ENCODE data around the gene SGPP2.

The SGPP2 gene

GRCh38 chr2:222522082-222522481 lies 97.7 kb downstream of the SGPP2 start:
- in situ Hi-C loops (cut with HindIII; ENCODE audit: low sequenced_read_pairs): no loop called here
- TF ChIP-seq, protein P1, sequence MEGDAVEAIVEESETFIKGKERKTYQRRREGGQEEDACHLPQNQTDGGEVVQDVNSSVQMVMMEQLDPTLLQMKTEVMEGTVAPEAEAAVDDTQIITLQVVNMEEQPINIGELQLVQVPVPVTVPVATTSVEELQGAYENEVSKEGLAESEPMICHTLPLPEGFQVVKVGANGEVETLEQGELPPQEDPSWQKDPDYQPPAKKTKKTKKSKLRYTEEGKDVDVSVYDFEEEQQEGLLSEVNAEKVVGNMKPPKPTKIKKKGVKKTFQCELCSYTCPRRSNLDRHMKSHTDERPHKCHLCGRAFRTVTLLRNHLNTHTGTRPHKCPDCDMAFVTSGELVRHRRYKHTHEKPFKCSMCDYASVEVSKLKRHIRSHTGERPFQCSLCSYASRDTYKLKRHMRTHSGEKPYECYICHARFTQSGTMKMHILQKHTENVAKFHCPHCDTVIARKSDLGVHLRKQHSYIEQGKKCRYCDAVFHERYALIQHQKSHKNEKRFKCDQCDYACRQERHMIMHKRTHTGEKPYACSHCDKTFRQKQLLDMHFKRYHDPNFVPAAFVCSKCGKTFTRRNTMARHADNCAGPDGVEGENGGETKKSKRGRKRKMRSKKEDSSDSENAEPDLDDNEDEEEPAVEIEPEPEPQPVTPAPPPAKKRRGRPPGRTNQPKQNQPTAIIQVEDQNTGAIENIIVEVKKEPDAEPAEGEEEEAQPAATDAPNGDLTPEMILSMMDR (IDR thresholded peaks at IDR 0.05; ENCODE audit: low read depth, low read length): no peak
- H3K4me3 ChIP-seq (ENCODE audit: low read depth, low read length): no peak overlapping the region
- no peak for DNase-seq (ENCODE audit: low read depth, low spot score)

DNA sequence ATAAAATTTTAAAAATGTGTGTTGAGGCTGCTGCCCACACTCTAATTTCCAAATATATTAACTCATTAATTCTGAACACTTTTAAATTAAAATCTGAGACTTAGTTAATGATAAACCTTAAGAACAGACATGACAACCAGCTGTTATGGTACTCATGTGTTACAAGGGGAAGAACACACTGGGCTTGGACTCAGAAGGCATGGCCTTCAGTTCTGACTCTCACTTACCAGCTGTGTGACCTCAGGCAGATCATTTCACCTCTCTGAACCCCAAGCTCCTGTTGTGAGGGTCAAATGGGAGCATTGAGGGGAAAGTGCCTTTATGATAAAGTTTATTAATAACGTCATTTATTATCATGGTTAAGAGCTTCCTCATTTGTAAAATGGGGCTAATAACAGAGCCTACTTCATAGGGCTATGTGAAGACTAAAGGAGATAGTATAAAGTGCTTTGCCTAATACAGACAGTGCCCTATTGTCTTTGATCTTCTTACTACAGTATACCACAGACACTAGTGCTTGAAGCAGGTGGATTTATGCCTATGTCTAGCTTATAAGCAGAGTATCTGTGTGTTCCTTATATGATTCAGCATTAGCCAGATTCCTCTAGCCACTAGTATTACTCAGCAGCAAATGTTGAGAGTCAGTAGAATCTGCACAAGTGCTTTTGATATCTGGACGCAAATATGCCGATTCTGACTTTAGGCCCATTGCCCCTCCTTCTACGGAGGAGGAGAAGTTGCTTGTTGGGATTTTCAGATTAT lies 99.6 kb downstream of the SGPP2 start:
- DNase-seq (ENCODE audit: low read depth, low spot score): no peak

GRCh38 chr2:222525811-222526210 lies 101.5 kb downstream of the SGPP2 start:
- in situ Hi-C loops (cut with HindIII; ENCODE audit: low sequenced_read_pairs): no loop called here
- DNase-seq (ENCODE audit: low read depth, low spot score): no peak
- H3K4me3 ChIP-seq (ENCODE audit: low read depth, low read length): no peak overlapping the region
- TF ChIP-seq, protein P1 (IDR thresholded peaks at IDR 0.05; ENCODE audit: low read depth, low read length): no peak

More for the DNA sequence above, 99.6 kb downstream of the SGPP2 start:
- in situ Hi-C loops (cut with HindIII; ENCODE audit: low sequenced_read_pairs): no loop called here
- TF ChIP-seq, protein P1 (IDR thresholded peaks at IDR 0.05; ENCODE audit: low read depth, low read length): no peak
- H3K4me3 ChIP-seq (ENCODE audit: low read depth, low read length): no peak overlapping the region

GRCh38 chr2:222526480-222527277 lies 102.3 kb downstream of the SGPP2 start:
- no peak for DNase-seq (ENCODE audit: low read depth, low spot score)
- in situ Hi-C loops (cut with HindIII; ENCODE audit: low sequenced_read_pairs): no loop called here
- H3K4me3 ChIP-seq (ENCODE audit: low read depth, low read length): no peak overlapping the region
- TF ChIP-seq, protein P1 (IDR thresholded peaks at IDR 0.05; ENCODE audit: low read depth, low read length): no peak

GRCh38 chr2:222532315-222532714 lies 108.0 kb downstream of the SGPP2 start:
- H3K4me3 ChIP-seq (ENCODE audit: low read depth, low read length): no peak overlapping the region
- TF ChIP-seq, protein P1 (IDR thresholded peaks at IDR 0.05; ENCODE audit: low read depth, low read length): no peak
- no peak for DNase-seq (ENCODE audit: low read depth, low spot score)
- in situ Hi-C loops (cut with HindIII; ENCODE audit: low sequenced_read_pairs): no loop called here

GRCh38 chr2:222535477-222535876 lies 111.1 kb downstream of the SGPP2 start:
- no peak overlapping the region for H3K4me3 ChIP-seq (ENCODE audit: low read depth, low read length)
- in situ Hi-C loops (cut with HindIII; ENCODE audit: low sequenced_read_pairs): no loop called here
- TF ChIP-seq, protein P1 (IDR thresholded peaks at IDR 0.05; ENCODE audit: low read depth, low read length): no peak
- no peak for DNase-seq (ENCODE audit: low read depth, low spot score)
